Activated T-cell treated with anti-CD3 and anti-CD28 coated beads, Interleukin-2, amount 50 U/mL, for 24 hours (primary cell): ENCODE results near the gene FUT6.
"Not testable (repeated sequence)": the region's sequence is repeated elsewhere in the genome, so short reads cannot be mapped to it uniquely, and the experiment has no call there.

ENCODE experiments used
- DNase-seq: peaks from one replicate; pipeline ENCODE4 v3.0.0-alpha.2; 2020
- H3K27ac Mint-ChIP-seq: 2 replicates; pipeline ENCODE4 v1.8.0; 2020; ENCODE audit warnings: mild to moderate bottlenecking, mixed read lengths
- H3K27me3 Mint-ChIP-seq: 2 replicates; pipeline ENCODE4 v1.8.0; 2020; ENCODE audit warnings: mixed read lengths
- H3K36me3 Mint-ChIP-seq: 2 replicates; pipeline ENCODE4 v1.8.0; 2020; ENCODE audit warnings: low read depth, mixed read lengths
- H3K4me1 Mint-ChIP-seq: 2 replicates; pipeline ENCODE4 v1.8.0; 2020; ENCODE audit warnings: low read depth, mixed read lengths
- H3K4me3 Mint-ChIP-seq: 2 replicates; pipeline ENCODE4 v1.8.0; 2020; ENCODE audit warnings: mild to moderate bottlenecking, moderate library complexity, mixed read lengths
- H3K9me3 Mint-ChIP-seq: 2 replicates; pipeline ENCODE4 v1.8.0; 2020; ENCODE audit warnings: mixed read lengths

Gene FUT6

DNA sequence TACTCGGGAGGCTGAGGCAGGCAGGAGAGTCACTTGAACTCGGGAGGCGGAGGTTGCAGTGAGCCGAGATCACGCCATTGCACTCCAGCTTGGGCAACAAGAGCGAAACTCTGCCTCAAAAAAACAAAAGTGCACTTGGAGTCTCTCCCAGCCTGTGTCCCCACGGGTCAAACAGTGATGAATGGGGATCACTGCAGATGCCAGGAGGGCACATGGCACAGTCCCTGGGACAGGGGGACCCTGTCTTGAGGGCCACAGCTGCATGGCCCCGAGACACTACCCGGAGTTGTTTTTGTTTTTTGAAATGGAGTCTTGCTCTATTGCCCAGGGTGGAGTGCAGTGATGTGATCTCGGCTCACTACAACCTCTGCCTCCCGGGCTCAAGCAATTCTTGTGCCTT is 58.6 kb downstream of the FUT6 start:
- not testable (repeated sequence) for DNase-seq, H3K27me3 Mint-ChIP-seq, H3K4me3 Mint-ChIP-seq, H3K27ac Mint-ChIP-seq, H3K4me1 Mint-ChIP-seq, H3K9me3 Mint-ChIP-seq
- H3K36me3 Mint-ChIP-seq = peaks cover 26% of the 10 kb centered on the region
